K562 (cell line): Measurements from ENCODE around the gene LRP1-AS. TPM values are rescaled to one million over a fixed set of nuclear protein-coding genes. Genes with fewer than 3 reads are reported as not detected.
A peak's percentile ranks its signal among the peaks of the same experiment; 100 is the strongest.

Source experiments
- BRF1 ChIP-seq: IDR thresholded peaks from 3 replicates; pipeline ENCODE4 v1.6.1; 2011; ENCODE audit warnings: borderline replicate concordance, mild to moderate bottlenecking; ENCODE audit not compliant: insufficient read length; ENCODE audit errors: extremely low read depth
- CC2D1A ChIP-seq: fragments of 450-650 bp; IDR thresholded peaks from 2 replicates; pipeline ENCODE4 v1.6.1; 2017; ENCODE audit warnings: mild to moderate bottlenecking
- CTBP1 ChIP-seq: fragments of 450-650 bp; IDR thresholded peaks from 2 replicates; pipeline ENCODE4 v1.6.1; 2016; ENCODE audit warnings: borderline replicate concordance
- FOXA1 ChIP-seq: fragments of 450-650 bp; IDR thresholded peaks from 2 replicates; pipeline ENCODE4 v1.6.1; 2016; ENCODE audit warnings: mild to moderate bottlenecking, borderline replicate concordance
- HDAC6 ChIP-seq: IDR thresholded peaks from 2 replicates; pipeline ENCODE4 v1.6.1; 2012; ENCODE audit warnings: low read depth, mild to moderate bottlenecking, control low read depth, inconsistent platforms, low read length, moderate library complexity
- KDM2B ChIP-seq: fragments of 250-450 bp; sonication (Bioruptor Pico); IDR thresholded peaks from 2 replicates; pipeline ENCODE4 v1.8.0; 2021; ENCODE audit warnings: mild to moderate bottlenecking, moderate library complexity
- PHF8 ChIP-seq: fragments of 200-600 bp; sonication (generic); IDR thresholded peaks from 2 replicates; pipeline ENCODE4 v1.6.1; 2012; ENCODE audit warnings: mixed run types, mild to moderate bottlenecking, inconsistent platforms, low read length, moderate library complexity, borderline replicate concordance
- RCOR1 ChIP-seq, 2 experiments: IDR thresholded peaks; 2 replicates each; pipeline ENCODE4 v1.6.1; 2012; ENCODE audit warnings: low read depth in 2 of 2, low read length in 2 of 2, borderline replicate concordance in 1 of 2, improper control_type of control experiment in 1 of 2
- SLC30A9 ChIP-seq: fragments of 250-450 bp; sonication (Bioruptor Pico); IDR thresholded peaks from 2 replicates; pipeline ENCODE4 v1.8.0; 2022; ENCODE audit warnings: mild to moderate bottlenecking, moderate library complexity
- TAF1 ChIP-seq: IDR thresholded peaks from 2 replicates; pipeline ENCODE4 v1.6.1; 2011; ENCODE audit warnings: mild to moderate bottlenecking, low read length, moderate library complexity; ENCODE audit not compliant: insufficient read depth, control insufficient read depth, severe bottlenecking; ENCODE audit errors: extremely low read depth
- ZNF384 ChIP-seq: IDR thresholded peaks from 2 replicates; pipeline ENCODE4 v1.6.1; 2012; ENCODE audit warnings: low read depth, low read length, improper control_type of control experiment
- polyA plus RNA-seq, 8 experiments: library from polyadenylated mRNA; depleted of rRNA in 4 of 8; stranded (reverse) in 5 of 8; unstranded in 3 of 8; fragments of >200 nt; fragmentation: Nextera tagmentation in 2 of 8; fragmentation: Illumina TruSeq in 1 of 8; extraction: Ambion mirVana in 2 of 8; extraction: Trizol in 1 of 8; gene quantifications; 2 replicates each; pipeline versions ENCODE4 v1.2.1 to v1.2.3, GENCODE V29; 2011 to 2014; ENCODE audit warnings: inconsistent platforms in 1 of 8, missing spikeins in 1 of 8
- total RNA-seq, 7 experiments: library from RNA; depleted of rRNA in 6 of 7; stranded (reverse); fragments of >200 nt in 6 of 7; fragmentation: Illumina TruSeq in 2 of 7; extraction: Trizol in 2 of 7; gene quantifications; 2 replicates each; pipeline versions ENCODE4 v1.2.1 to v1.2.3, GENCODE V29; 2011 to 2021; ENCODE audit warnings: low replicate concordance in 1 of 7
- TF ChIP-seq, protein P1 (sequence below): fragments of 250-450 bp; sonication (Bioruptor Pico); IDR thresholded peaks from 2 replicates; pipeline ENCODE4 v1.9.0; 2021; ENCODE audit warnings: mild to moderate bottlenecking
- TF ChIP-seq, protein P2 (sequence below): fragments of 250-450 bp; sonication (Bioruptor Pico); IDR thresholded peaks from 2 replicates; pipeline ENCODE4 v1.5.0; 2020; ENCODE audit warnings: mild to moderate bottlenecking
- TF ChIP-seq, protein P3 (sequence below): IDR thresholded peaks from 2 replicates; pipeline ENCODE4 v1.6.1; 2011; ENCODE audit warnings: borderline replicate concordance, low read depth, mild to moderate bottlenecking, moderate library complexity, low read length; ENCODE audit not compliant: insufficient read depth, poor library complexity, severe bottlenecking
- TF ChIP-seq, protein P4 (sequence below), 2 experiments: fragments of 450-650 bp; formaldehyde crosslinking in 1 of 2; IDR thresholded peaks; 2 replicates each; pipeline versions ENCODE4 v1.4.0 to v1.6.1; 2014 to 2020; ENCODE audit warnings: mild to moderate bottlenecking in 2 of 2, borderline replicate concordance in 1 of 2, low read depth in 1 of 2
- TF ChIP-seq, protein P5 (sequence below): fragments of 250-450 bp; sonication (Bioruptor Pico); IDR thresholded peaks from 2 replicates; pipeline ENCODE4 v1.8.0; 2021; ENCODE audit warnings: moderate library complexity, mild to moderate bottlenecking, inconsistent platforms

LRP1-AS gene
- total and polyA plus RNA-seq, 9 of the 15 experiments (the other 6 are each of a cell fraction or from before 2014, with no cell fraction given) = not detected

DNA sequence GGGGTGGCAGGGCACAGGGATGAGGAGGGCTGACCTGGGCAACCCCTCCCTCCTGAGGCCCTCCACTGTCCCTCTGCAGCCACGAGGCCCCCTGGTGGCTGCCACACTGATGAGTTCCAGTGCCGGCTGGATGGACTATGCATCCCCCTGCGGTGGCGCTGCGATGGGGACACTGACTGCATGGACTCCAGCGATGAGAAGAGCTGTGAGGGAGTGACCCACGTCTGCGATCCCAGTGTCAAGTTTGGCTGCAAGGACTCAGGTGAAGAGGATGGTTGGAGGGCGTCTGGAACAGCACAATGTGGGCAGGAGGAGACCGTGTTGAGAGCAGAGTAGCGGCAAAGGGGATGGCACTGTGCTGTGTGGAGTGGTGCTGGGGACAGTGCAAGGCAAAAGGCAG is 25.7 kb upstream of the LRP1-AS start (continued):
- TF ChIP-seq FOXA1 = no peak
- no peak for TF ChIP-seq TAF1
- TF ChIP-seq CTBP1 = peak; percentile 61; the same call in 1 of the 2 replicates
- TF ChIP-seq ZNF384 = no peak
- TF ChIP-seq SLC30A9 = no peak
- TF ChIP-seq CC2D1A = no peak
- TF ChIP-seq, protein P1, sequence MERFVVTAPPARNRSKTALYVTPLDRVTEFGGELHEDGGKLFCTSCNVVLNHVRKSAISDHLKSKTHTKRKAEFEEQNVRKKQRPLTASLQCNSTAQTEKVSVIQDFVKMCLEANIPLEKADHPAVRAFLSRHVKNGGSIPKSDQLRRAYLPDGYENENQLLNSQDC (CRISPR knock-in tag) = no peak
- TF ChIP-seq, protein P2, sequence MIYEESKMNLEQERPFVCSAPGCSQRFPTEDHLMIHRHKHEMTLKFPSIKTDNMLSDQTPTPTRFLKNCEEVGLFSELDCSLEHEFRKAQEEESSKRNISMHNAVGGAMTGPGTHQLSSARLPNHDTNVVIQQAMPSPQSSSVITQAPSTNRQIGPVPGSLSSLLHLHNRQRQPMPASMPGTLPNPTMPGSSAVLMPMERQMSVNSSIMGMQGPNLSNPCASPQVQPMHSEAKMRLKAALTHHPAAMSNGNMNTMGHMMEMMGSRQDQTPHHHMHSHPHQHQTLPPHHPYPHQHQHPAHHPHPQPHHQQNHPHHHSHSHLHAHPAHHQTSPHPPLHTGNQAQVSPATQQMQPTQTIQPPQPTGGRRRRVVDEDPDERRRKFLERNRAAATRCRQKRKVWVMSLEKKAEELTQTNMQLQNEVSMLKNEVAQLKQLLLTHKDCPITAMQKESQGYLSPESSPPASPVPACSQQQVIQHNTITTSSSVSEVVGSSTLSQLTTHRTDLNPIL (CRISPR knock-in tag) = no peak
- TF ChIP-seq, protein P3, sequence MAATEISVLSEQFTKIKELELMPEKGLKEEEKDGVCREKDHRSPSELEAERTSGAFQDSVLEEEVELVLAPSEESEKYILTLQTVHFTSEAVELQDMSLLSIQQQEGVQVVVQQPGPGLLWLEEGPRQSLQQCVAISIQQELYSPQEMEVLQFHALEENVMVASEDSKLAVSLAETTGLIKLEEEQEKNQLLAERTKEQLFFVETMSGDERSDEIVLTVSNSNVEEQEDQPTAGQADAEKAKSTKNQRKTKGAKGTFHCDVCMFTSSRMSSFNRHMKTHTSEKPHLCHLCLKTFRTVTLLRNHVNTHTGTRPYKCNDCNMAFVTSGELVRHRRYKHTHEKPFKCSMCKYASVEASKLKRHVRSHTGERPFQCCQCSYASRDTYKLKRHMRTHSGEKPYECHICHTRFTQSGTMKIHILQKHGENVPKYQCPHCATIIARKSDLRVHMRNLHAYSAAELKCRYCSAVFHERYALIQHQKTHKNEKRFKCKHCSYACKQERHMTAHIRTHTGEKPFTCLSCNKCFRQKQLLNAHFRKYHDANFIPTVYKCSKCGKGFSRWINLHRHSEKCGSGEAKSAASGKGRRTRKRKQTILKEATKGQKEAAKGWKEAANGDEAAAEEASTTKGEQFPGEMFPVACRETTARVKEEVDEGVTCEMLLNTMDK = peak; percentile 77
- TF ChIP-seq BRF1 = no peak
- TF ChIP-seq RCOR1 (IDR thresholded peaks at IDR 0.05; ENCODE audit: borderline replicate concordance in 1 of 2, low read depth in 2 of 2, low read length in 2 of 2) = peak in 1 of 2 experiments; percentile 71; a peak in 2 of 4 replicates
- no peak for TF ChIP-seq HDAC6
- TF ChIP-seq PHF8 = no peak
- TF ChIP-seq, protein P4, sequence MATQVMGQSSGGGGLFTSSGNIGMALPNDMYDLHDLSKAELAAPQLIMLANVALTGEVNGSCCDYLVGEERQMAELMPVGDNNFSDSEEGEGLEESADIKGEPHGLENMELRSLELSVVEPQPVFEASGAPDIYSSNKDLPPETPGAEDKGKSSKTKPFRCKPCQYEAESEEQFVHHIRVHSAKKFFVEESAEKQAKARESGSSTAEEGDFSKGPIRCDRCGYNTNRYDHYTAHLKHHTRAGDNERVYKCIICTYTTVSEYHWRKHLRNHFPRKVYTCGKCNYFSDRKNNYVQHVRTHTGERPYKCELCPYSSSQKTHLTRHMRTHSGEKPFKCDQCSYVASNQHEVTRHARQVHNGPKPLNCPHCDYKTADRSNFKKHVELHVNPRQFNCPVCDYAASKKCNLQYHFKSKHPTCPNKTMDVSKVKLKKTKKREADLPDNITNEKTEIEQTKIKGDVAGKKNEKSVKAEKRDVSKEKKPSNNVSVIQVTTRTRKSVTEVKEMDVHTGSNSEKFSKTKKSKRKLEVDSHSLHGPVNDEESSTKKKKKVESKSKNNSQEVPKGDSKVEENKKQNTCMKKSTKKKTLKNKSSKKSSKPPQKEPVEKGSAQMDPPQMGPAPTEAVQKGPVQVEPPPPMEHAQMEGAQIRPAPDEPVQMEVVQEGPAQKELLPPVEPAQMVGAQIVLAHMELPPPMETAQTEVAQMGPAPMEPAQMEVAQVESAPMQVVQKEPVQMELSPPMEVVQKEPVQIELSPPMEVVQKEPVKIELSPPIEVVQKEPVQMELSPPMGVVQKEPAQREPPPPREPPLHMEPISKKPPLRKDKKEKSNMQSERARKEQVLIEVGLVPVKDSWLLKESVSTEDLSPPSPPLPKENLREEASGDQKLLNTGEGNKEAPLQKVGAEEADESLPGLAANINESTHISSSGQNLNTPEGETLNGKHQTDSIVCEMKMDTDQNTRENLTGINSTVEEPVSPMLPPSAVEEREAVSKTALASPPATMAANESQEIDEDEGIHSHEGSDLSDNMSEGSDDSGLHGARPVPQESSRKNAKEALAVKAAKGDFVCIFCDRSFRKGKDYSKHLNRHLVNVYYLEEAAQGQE (IDR thresholded peaks at IDR 0.05; ENCODE audit: borderline replicate concordance) = peak; percentile 77
- TF ChIP-seq, protein P4 (CRISPR knock-in tag; IDR thresholded peaks at IDR 0.05; ENCODE audit: low read depth) = no peak
- TF ChIP-seq KDM2B = no peak
- TF ChIP-seq, protein P5, sequence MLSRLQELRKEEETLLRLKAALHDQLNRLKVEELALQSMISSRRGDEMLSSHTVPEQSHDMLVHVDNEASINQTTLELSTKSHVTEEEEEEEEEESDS (CRISPR knock-in tag) = no peak
